ENCODE results near the gene MAGEA9. TPM values are rescaled to one million over a fixed set of nuclear protein-coding genes. Genes with fewer than 3 reads are reported as not detected.

Gene MAGEA9
- total RNA-seq, 2 experiments from 2014 or later, result not detected

DNA sequence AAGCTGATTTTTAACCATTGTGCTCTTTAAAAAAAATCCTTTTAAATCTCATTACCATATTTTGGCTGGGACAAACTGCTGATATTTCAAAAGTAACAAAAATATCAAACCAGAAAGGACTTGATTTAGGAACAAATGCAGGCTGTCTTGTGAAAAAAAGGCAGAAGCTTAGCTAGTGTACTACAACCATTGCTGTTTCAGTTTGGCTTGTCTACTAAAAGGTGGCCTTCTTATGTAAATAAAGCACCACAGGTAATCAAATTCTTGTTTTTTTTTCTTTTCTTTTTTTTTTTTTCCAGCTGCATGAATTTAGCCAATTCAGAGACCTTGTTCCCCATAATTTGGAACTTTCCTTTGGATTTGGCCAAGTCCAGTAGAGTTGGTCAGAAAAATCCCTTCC lies 55.4 kb downstream of the MAGEA9 start:
- no peaks in the 10 kb centered on the region for H3K27me3 ChIP-seq (ENCODE audit: control insufficient read depth in 1 of 2, insufficient read depth in 2 of 2, low read length in 2 of 2)
- Mint-ChIP-seq H3K4me3 (no peak overlapping the region), H3K9me3 (no peaks in the 10 kb centered on the region), H3K27me3 (no peaks in the 10 kb centered on the region), H3K27ac (no peak overlapping the region), H3K4me1 (ENCODE audit: low read depth) (no peaks in the 10 kb centered on the region), H3K36me3 (ENCODE audit: low read depth) (no peaks in the 10 kb centered on the region)
- no peaks in the 10 kb centered on the region for H3K4me1 ChIP-seq (ENCODE audit: insufficient read depth, low read length)
- ChIA-PET POLR2A (no interaction called here), CTCF (no interaction called here)
- H3K9me3 ChIP-seq (ENCODE audit: control insufficient read depth in 1 of 2, insufficient read depth in 1 of 2, low read length in 2 of 2), result no peaks in the 10 kb centered on the region
- no peaks in the 10 kb centered on the region for H3K36me3 ChIP-seq (ENCODE audit: insufficient read depth, low read length)
- intact Hi-C loops (cut with DNase I, micrococcal nuclease), result no loop called here
- H3K27ac ChIP-seq (ENCODE audit: low read depth in 1 of 2, low read length in 2 of 2), result no peak overlapping the region
- TF ChIP-seq, protein P1, sequence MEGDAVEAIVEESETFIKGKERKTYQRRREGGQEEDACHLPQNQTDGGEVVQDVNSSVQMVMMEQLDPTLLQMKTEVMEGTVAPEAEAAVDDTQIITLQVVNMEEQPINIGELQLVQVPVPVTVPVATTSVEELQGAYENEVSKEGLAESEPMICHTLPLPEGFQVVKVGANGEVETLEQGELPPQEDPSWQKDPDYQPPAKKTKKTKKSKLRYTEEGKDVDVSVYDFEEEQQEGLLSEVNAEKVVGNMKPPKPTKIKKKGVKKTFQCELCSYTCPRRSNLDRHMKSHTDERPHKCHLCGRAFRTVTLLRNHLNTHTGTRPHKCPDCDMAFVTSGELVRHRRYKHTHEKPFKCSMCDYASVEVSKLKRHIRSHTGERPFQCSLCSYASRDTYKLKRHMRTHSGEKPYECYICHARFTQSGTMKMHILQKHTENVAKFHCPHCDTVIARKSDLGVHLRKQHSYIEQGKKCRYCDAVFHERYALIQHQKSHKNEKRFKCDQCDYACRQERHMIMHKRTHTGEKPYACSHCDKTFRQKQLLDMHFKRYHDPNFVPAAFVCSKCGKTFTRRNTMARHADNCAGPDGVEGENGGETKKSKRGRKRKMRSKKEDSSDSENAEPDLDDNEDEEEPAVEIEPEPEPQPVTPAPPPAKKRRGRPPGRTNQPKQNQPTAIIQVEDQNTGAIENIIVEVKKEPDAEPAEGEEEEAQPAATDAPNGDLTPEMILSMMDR (IDR thresholded peaks at IDR 0.05), result no peak
- no peak overlapping the region for H3K4me3 ChIP-seq (ENCODE audit: low read length)
- ATAC-seq (ENCODE audit: poor library complexity) (no peak), DNase-seq (no peak)

Other genes with a start within 250 kb of the MAGEA9 start
- gene EOLA1, start 240.9 kb upstream of the MAGEA9 start, total RNA-seq, result 10 to 100 TPM; 63.1 to 68.5 TPM
- not detected for gene HSFX3, start 232.0 kb upstream of the MAGEA9 start, total RNA-seq
- gene MAGEA9B, start 194.5 kb upstream of the MAGEA9 start, total RNA-seq, result not detected
- gene HSFX2, start 186.6 kb upstream of the MAGEA9 start, total RNA-seq, result not detected
- 1 to 10 TPM; 6.3 to 7.2 TPM for gene TMEM185A, start 150.1 kb upstream of the MAGEA9 start, total RNA-seq
- not detected for gene MAGEA11, start 69.9 kb upstream of the MAGEA9 start, total RNA-seq
- gene HSFX1, start 7.9 kb upstream of the MAGEA9 start, total RNA-seq, result under 1 TPM in 1 of 2 experiments, not detected in 1; 0.30 TPM
- gene MAGEA8, start 99.3 kb downstream of the MAGEA9 start, total RNA-seq, result not detected
- gene HSFX4, start 147.6 kb downstream of the MAGEA9 start, total RNA-seq, result not detected
- gene EOLA2, start 156.6 kb downstream of the MAGEA9 start, total RNA-seq, result 10 to 100 TPM; 48.7 to 54.7 TPM